IPS-NIHi7 (cell line): ENCODE results near the gene NOS1AP.

Experiments used
- DNase-seq: peaks from one replicate; pipeline ENCODE4 v3.0.0; 2012; ENCODE audit warnings: mixed read lengths; ENCODE audit errors: extremely low spot score

NOS1AP gene

GRCh38 chr1:162088281-162088969, 18.9 kb downstream of the NOS1AP start:
- DNase-seq: no peak

GRCh38 chr1:162089748-162090147, 20.3 kb downstream of the NOS1AP start:
- DNase-seq: no peak

GRCh38 chr1:162090378-162090777, 20.9 kb downstream of the NOS1AP start:
- DNase-seq: no peak

- peak; percentile 36 for DNase-seq
Observed at GRCh38 chr1:162091681-162092524, 22.4 kb downstream of the NOS1AP start.

GRCh38 chr1:162093095-162093494, 23.6 kb downstream of the NOS1AP start:
- DNase-seq: no peak

- DNase-seq: no peak
Observed at GRCh38 chr1:162094271-162094670, 24.8 kb downstream of the NOS1AP start.

- no peak for DNase-seq
Observed at GRCh38 chr1:162094723-162095122, 25.2 kb downstream of the NOS1AP start.

- DNase-seq: no peak
Observed at GRCh38 chr1:162107911-162108310, 38.4 kb downstream of the NOS1AP start.

GRCh38 chr1:162108426-162108825, 38.9 kb downstream of the NOS1AP start:
- no peak for DNase-seq

- DNase-seq: no peak
Observed at GRCh38 chr1:162110910-162111309, 41.4 kb downstream of the NOS1AP start.

GRCh38 chr1:162111572-162111971, 42.1 kb downstream of the NOS1AP start:
- DNase-seq: no peak

GRCh38 chr1:162113419-162113818, 43.9 kb downstream of the NOS1AP start:
- DNase-seq: no peak

- no peak for DNase-seq
Observed at GRCh38 chr1:162117039-162117774, 47.7 kb downstream of the NOS1AP start.

- no peak for DNase-seq
Observed at GRCh38 chr1:162118063-162118462, 48.6 kb downstream of the NOS1AP start.

GRCh38 chr1:162128693-162129356, 59.3 kb downstream of the NOS1AP start:
- DNase-seq: no peak

- no peak for DNase-seq
Observed at GRCh38 chr1:162130308-162130707, 60.8 kb downstream of the NOS1AP start.

GRCh38 chr1:162131400-162132321, 62.2 kb downstream of the NOS1AP start:
- DNase-seq: no peak

- DNase-seq: no peak
Observed at GRCh38 chr1:162133566-162133965, 64.1 kb downstream of the NOS1AP start.

GRCh38 chr1:162134646-162135045, 65.2 kb downstream of the NOS1AP start:
- DNase-seq: no peak

- DNase-seq: no peak
Observed at GRCh38 chr1:162135271-162135775, 65.8 kb downstream of the NOS1AP start.

- peak; percentile 40 for DNase-seq
Observed at GRCh38 chr1:162136760-162137159, 67.3 kb downstream of the NOS1AP start.
